A673 (cell line): ENCODE results near the gene SPI1.

ENCODE experiments used
- CTCF ChIP-seq: fragments of 300-800, 200-600 bp; sonication (generic); conservative IDR thresholded peaks from 2 replicates; pipeline ENCODE4 v1.5.1; 2017; ENCODE audit warnings: low read depth, mild to moderate bottlenecking, antibody characterized with exemption, low read length, moderate library complexity, mixed read lengths
- EZH2 ChIP-seq: fragments of 200-600 bp; sonication (generic); IDR thresholded peaks from 2 replicates; pipeline ENCODE4 v1.6.1; 2017; ENCODE audit warnings: borderline replicate concordance, low read depth, mild to moderate bottlenecking, mixed read lengths, antibody characterized with exemption, low read length; ENCODE audit not compliant: poor library complexity, severe bottlenecking

GRCh38 chr11:47361419-47361818 lies 16.9 kb downstream of the SPI1 start:
- no peak for TF ChIP-seq CTCF
- no peak for TF ChIP-seq EZH2
